ENCODE measurements around the gene CAPN1.

GRCh38 chr11:65189191-65189590, 7.5 kb downstream of the CAPN1 start:
- no peak for TF ChIP-seq CTCF (IDR thresholded peaks at IDR 0.05)
- TF ChIP-seq POLR2A (IDR thresholded peaks at IDR 0.05) = no peak

All from heart left ventricle (tissue), 13 donors.